ENCODE data around the gene PPAN.

PPAN gene

DNA sequence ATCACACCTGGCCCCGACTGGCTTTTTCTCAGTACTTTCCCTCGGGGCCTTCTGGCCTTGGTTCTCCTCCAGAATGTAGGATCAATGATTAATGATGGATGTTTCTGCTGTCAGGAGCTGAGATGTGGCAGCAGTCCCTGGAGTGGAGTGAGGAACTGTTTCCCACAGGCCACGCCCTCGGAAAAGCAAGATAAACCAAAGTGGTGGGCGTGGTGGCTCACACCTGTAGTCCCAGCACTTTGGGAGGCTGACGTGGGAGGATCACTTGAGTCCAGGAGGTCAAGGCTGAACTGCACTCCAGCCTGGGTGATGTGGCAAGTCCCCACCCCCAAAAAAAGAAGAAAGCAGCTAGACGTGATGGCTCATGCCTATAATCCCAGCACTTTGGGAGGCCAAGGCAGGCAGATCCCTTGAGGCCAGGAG lies 27.1 kb upstream of the PPAN start:
- FAIRE-seq (no peak), DNase-seq (ENCODE audit: insufficient read length, low spot score) (no peak)
- TF ChIP-seq PAX5 (IDR thresholded peaks at IDR 0.05; ENCODE audit: insufficient read depth, low read length, severe bottlenecking) (no peak), POLR2A (IDR thresholded peaks at IDR 0.05; ENCODE audit: low read depth, low read length) (no peak), POU2F2 (IDR thresholded peaks at IDR 0.05; ENCODE audit: low read depth, low read length) (no peak), POLR2AphosphoS5 (IDR thresholded peaks at IDR 0.05; ENCODE audit: low read depth, low read length) (no peak), TAF1 (IDR thresholded peaks at IDR 0.05; ENCODE audit: low read depth, low read length) (no peak), SPI1 (IDR thresholded peaks at IDR 0.05; ENCODE audit: low read depth, low read length) (no peak)

DNA sequence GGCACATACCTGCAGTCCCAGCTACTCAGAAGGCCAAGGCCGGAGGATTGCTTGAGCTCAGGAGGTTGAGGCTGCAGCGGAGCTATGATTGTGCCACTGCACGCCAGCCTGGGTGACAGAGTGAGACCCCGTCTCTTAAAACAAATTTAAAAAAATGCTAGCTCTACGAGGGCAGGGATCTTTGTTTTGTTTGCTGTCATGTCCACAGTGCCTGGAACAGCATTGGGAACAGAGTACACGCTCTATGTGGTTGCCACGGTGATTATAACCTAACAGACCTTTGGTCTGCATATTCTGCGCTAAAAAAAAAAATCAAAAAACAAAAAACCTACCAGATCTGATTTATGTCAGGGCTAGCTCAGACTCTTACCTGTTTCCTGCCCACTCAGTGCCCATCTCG lies 22.3 kb upstream of the PPAN start:
- DNase-seq (ENCODE audit: insufficient read length, low spot score) (no peak), FAIRE-seq (no peak)
- TF ChIP-seq POU2F2 (IDR thresholded peaks at IDR 0.05; ENCODE audit: low read depth, low read length) (no peak), POLR2A (IDR thresholded peaks at IDR 0.05; ENCODE audit: low read depth, low read length) (no peak), SPI1 (IDR thresholded peaks at IDR 0.05; ENCODE audit: low read depth, low read length) (no peak), TAF1 (IDR thresholded peaks at IDR 0.05; ENCODE audit: low read depth, low read length) (no peak), POLR2AphosphoS5 (IDR thresholded peaks at IDR 0.05; ENCODE audit: low read depth, low read length) (no peak), PAX5 (IDR thresholded peaks at IDR 0.05; ENCODE audit: insufficient read depth, low read length, severe bottlenecking) (no peak)

DNA sequence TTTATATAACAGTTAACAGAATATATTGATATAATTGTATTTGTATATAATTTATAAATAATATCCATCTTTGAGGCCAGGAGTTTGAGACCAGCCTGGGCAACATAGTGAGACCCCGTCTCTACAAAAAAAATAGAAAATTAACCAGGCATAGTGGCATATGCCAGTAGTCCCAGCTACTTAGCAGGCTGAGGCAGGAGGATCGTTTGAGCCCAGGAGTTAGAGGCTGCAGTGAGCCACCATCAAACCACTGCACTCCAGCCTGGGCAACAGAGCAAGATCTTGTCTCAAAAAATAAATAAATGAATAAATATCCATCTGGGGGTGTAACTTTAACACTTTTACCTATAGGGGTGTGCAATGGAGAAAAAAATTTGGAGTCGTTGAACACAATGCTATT lies 21.4 kb upstream of the PPAN start:
- FAIRE-seq (no peak), DNase-seq (ENCODE audit: insufficient read length, low spot score) (no peak)

DNA sequence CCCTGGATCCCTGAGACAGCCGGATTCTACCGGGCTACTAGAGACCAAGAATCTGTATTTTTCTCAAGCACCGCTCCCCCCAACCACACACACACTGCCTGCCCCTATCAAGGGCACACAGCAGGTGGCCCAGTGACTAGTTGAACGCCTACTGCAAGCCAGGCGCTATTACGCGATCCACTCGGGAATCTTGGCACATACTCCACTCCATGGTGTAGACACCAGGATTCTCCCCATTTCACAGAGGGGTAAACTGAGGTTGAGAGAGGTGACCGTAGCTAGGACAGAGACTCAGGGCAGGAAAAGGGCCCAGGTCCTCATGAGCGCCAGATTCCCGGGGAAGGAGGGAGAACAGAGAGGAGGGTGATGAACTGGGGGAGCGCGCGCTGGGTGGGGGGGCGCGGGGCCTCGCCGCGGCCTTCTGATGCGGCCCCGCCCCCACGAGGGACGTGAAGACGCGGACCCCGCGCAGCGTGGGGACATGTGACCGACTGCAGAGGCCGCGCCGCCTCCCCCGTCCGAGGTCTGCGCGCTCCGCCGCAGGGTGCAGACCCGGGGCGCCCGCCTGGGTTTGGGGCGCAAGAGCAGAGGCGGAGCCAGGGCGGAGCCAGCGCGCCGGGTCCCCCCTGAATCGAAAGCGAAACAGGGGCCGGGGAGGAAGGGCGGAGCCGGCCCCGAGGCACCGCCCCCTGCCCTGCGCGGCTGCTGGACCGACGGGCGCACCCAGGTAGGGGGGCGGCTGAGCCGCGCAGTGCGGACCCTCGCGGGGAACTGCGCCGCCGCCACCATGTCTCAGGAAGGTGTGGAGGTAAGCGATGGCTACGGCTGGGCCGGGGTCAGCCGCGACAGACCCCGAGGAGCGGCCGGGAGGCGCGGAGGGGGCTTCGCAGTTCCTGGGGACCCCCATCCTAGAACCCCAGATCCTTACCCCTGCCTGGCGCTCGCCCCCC lies 20.2 kb upstream of the PPAN start, which contains the start of gene SHFL:
SHFL (plus strand) TSS at position 677 of the 950 bp plus-strand sequence; CDS start at position 788, 111 bp downstream.
- TF ChIP-seq TAF1 (IDR thresholded peaks at IDR 0.05; ENCODE audit: low read depth, low read length) (no peak), SPI1 (IDR thresholded peaks at IDR 0.05; ENCODE audit: low read depth, low read length) (0 out of 2 replicates have a peak, but pooled peaks have one; percentile 23), POLR2AphosphoS5 (IDR thresholded peaks at IDR 0.05; ENCODE audit: low read depth, low read length) (peak; percentile 43; the same call in 1 of the 2 replicates), POLR2A (IDR thresholded peaks at IDR 0.05; ENCODE audit: low read depth, low read length) (0 out of 2 replicates have a peak, but pooled peaks have one; percentile 42), PAX5 (IDR thresholded peaks at IDR 0.05; ENCODE audit: insufficient read depth, low read length, severe bottlenecking) (no peak), POU2F2 (IDR thresholded peaks at IDR 0.05; ENCODE audit: low read depth, low read length) (no peak)
- peak; percentile 94 for FAIRE-seq
- peak; percentile 93 for DNase-seq (ENCODE audit: insufficient read length, low spot score)

More for the DNA sequence above, 21.4 kb upstream of the PPAN start:
- TF ChIP-seq PAX5 (IDR thresholded peaks at IDR 0.05; ENCODE audit: insufficient read depth, low read length, severe bottlenecking) (no peak), TAF1 (IDR thresholded peaks at IDR 0.05; ENCODE audit: low read depth, low read length) (no peak), POU2F2 (IDR thresholded peaks at IDR 0.05; ENCODE audit: low read depth, low read length) (no peak), POLR2AphosphoS5 (IDR thresholded peaks at IDR 0.05; ENCODE audit: low read depth, low read length) (no peak), POLR2A (IDR thresholded peaks at IDR 0.05; ENCODE audit: low read depth, low read length) (no peak), SPI1 (IDR thresholded peaks at IDR 0.05; ENCODE audit: low read depth, low read length) (no peak)

DNA sequence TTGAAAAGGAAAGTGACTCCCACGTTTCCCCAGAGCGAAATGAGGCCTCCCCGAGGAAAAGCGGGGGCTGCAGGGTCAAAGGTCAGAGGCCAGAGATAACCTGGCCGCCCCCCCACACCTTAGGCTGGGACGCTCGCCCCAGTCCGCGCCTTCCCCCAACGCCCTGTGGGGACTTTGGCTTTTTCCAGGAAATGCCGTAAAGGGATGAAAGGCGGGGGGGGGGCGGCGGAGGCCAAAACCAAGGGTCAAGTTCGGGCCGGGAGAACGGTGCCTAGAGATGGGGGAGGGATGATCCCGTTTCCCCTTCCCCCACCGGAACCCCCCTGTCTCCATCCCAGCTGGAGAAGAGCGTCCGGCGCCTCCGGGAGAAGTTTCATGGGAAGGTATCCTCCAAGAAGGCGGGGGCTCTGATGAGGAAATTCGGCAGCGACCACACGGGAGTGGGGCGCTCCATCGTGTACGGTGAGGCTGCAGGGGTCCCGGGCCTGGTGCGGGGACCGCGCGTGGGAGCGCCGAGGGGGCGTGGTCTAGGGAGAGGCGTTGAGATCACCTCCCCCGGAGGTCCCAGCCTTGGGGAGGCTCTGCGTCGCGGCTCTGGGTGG lies 19.5 kb upstream of the PPAN start:
- no peak for TF ChIP-seq TAF1 (IDR thresholded peaks at IDR 0.05; ENCODE audit: low read depth, low read length)
- no peak for TF ChIP-seq POLR2A (IDR thresholded peaks at IDR 0.05; ENCODE audit: low read depth, low read length)
- TF ChIP-seq SPI1 (IDR thresholded peaks at IDR 0.05; ENCODE audit: low read depth, low read length) = no peak
- no peak for TF ChIP-seq POU2F2 (IDR thresholded peaks at IDR 0.05; ENCODE audit: low read depth, low read length)
- TF ChIP-seq PAX5 (IDR thresholded peaks at IDR 0.05; ENCODE audit: insufficient read depth, low read length, severe bottlenecking) = no peak
- TF ChIP-seq POLR2AphosphoS5 (IDR thresholded peaks at IDR 0.05; ENCODE audit: low read depth, low read length) = no peak
- FAIRE-seq (peak; percentile 48), DNase-seq (ENCODE audit: insufficient read length, low spot score) (no peak)

DNA sequence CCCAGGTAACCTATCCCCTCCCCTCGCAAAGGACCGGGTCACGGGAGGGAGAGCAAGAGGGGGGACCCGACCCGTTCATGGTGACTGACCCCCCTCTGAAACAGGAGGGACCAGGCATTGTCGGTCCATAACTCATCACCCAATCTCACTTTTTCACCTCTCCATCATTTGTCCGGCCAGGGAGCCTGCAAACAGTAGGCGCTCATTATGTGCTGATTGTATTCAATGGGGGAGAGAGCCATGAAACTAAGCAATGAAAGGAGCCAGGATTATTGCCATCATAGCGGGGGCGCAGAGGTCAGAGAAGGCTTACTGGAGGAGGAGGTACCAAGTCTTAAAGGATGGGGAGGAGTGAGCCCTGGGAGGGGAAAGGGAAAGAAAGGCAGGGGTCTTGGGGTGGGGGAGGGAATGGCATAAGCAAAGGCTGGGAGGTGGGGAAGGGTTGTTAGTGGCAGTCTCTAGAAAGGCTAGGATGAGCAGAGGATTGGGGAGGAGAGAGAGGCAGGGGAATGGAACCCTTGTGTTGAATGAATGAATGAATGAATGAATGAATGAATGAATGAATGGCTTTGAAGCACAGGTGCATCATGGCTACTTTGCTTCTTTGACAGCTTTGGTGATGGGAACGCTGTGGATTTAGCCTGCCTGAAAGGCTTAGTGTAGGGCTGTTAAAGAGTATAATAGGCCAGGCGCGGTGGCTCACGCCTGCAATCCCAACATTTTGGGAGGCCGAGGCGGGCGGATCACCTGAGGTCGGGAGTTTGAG lies 18.7 kb upstream of the PPAN start:
- FAIRE-seq (peak; percentile 76), DNase-seq (ENCODE audit: insufficient read length, low spot score) (no peak)
- TF ChIP-seq POU2F2 (IDR thresholded peaks at IDR 0.05; ENCODE audit: low read depth, low read length) = no peak
- TF ChIP-seq TAF1 (IDR thresholded peaks at IDR 0.05; ENCODE audit: low read depth, low read length) = no peak
- TF ChIP-seq POLR2AphosphoS5 (IDR thresholded peaks at IDR 0.05; ENCODE audit: low read depth, low read length) = no peak
- TF ChIP-seq POLR2A (IDR thresholded peaks at IDR 0.05; ENCODE audit: low read depth, low read length) = no peak
- TF ChIP-seq PAX5 (IDR thresholded peaks at IDR 0.05; ENCODE audit: insufficient read depth, low read length, severe bottlenecking) = no peak
- no peak for TF ChIP-seq SPI1 (IDR thresholded peaks at IDR 0.05; ENCODE audit: low read depth, low read length)

DNA sequence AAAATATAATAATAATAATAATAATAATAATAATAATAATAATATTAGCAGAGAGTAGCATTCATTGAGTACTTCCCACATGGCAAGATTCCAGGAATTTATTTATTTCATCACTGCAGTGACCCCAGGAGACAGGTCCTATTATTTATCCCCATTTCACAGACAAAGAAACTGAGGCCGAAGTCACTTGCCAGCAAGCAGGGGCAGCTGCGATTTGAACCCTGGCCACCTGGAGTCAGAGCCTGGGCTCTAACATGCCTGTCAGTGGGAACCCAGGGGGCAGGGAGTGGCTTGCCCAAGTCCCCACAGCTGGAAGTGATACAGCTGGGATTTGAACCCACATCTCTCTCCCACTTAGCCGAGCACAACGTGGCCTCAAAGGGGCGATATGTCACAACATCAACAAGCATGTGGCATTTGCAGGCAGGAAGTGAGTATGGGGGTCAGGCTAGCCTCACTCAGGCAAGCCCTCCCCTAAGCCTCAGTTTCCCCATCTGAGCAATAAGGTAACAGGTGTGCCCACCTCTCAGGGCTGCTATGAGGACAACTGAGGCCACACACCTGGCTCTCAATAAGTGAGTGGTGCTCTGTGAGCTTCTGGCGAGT lies 17.1 kb upstream of the PPAN start:
- FAIRE-seq (no peak), DNase-seq (ENCODE audit: insufficient read length, low spot score) (no peak)
- TF ChIP-seq POLR2A (IDR thresholded peaks at IDR 0.05; ENCODE audit: low read depth, low read length) (peak; percentile 39; the same call in 1 of the 2 replicates), POLR2AphosphoS5 (IDR thresholded peaks at IDR 0.05; ENCODE audit: low read depth, low read length) (no peak)

DNA sequence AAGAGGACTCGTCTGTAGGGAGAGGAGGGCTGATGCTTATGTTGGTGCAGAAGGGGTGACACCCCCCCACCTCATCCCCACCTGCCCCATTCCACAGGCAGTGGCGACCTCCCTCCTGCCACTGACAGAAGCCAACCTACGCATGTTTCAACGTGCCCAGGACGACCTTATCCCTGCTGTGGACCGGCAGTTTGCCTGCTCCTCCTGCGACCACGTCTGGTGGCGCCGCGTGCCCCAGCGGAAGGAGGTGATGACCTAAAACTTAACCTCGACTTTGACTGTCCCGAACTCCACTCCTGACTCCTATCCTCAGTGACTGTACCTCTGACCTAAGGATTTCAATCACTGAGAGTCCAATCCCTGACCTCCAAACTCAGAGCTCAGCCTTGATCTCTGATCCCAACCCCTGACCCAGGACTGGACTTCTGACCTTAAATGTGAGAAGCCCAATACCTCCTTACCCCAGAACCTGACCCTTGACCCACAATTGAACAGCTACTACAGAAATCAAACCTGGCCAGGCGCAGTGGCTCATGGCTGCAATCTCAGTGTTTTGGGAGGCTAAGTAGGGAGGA lies 16.3 kb upstream of the PPAN start:
- DNase-seq (ENCODE audit: insufficient read length, low spot score) = no peak
- TF ChIP-seq SPI1 (IDR thresholded peaks at IDR 0.05; ENCODE audit: low read depth, low read length) (no peak), POU2F2 (IDR thresholded peaks at IDR 0.05; ENCODE audit: low read depth, low read length) (no peak), PAX5 (IDR thresholded peaks at IDR 0.05; ENCODE audit: insufficient read depth, low read length, severe bottlenecking) (no peak), POLR2AphosphoS5 (IDR thresholded peaks at IDR 0.05; ENCODE audit: low read depth, low read length) (no peak), TAF1 (IDR thresholded peaks at IDR 0.05; ENCODE audit: low read depth, low read length) (no peak), POLR2A (IDR thresholded peaks at IDR 0.05; ENCODE audit: low read depth, low read length) (no peak)
- FAIRE-seq = no peak

All from GM12891 (cell line).